LNCAP (cell line): ENCODE data around the gene HSDL1.

ENCODE experiments used
- TF ChIP-seq, protein P1 (sequence below): fragments of 450-650 bp; IDR thresholded peaks from 2 replicates; pipeline ENCODE4 v1.5.1; 2017; ENCODE audit warnings: mild to moderate bottlenecking

The HSDL1 gene

DNA sequence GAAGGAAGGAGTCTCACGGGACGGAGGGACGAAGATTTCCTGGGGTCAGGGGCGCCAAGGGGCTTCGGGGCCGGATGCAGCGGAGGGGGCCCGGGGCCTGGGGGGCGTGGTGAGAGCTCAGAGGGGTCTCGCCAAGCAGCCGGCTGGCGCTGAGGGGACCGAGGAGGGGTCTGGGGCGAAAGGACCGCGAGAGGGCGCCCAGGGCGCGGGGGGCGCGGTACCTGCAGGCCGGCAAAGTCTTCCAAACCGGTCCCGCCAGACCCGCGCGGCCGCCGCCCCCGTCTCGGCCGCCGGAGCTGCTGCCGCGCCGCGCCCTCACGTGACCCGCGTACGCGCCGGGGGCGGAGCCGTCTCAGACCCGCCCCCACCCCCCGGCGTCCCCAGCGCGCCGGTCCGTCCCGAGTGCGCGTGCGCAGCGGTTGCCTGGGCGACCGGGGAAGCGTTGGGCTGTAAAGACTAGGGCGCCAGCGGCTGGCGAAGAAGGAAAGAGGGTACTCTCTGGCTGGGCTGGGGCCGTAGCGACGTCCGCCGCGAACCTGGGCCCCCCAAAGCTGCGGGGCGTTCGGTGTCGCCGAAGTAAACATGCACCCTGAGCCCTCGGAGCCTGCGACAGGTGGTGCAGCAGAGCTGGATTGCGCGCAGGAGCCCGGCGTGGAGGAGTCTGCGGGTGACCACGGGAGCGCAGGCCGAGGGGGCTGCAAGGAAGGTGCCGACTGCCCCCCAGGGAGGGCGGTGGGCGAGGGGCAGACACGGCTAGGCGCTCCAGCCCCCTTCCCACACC, at the start of gene HSDL1, which contains the start of gene DNAAF1:
TSS of gene HSDL1 (minus strand) at position 319 of the 781 bp plus-strand sequence. CDS start 13,856 bp downstream, outside the sequence.
TSS of gene DNAAF1 (plus strand) at position 450 of the 781 bp plus-strand sequence. CDS start at position 583, 133 bp downstream.
- TF ChIP-seq, protein P1, sequence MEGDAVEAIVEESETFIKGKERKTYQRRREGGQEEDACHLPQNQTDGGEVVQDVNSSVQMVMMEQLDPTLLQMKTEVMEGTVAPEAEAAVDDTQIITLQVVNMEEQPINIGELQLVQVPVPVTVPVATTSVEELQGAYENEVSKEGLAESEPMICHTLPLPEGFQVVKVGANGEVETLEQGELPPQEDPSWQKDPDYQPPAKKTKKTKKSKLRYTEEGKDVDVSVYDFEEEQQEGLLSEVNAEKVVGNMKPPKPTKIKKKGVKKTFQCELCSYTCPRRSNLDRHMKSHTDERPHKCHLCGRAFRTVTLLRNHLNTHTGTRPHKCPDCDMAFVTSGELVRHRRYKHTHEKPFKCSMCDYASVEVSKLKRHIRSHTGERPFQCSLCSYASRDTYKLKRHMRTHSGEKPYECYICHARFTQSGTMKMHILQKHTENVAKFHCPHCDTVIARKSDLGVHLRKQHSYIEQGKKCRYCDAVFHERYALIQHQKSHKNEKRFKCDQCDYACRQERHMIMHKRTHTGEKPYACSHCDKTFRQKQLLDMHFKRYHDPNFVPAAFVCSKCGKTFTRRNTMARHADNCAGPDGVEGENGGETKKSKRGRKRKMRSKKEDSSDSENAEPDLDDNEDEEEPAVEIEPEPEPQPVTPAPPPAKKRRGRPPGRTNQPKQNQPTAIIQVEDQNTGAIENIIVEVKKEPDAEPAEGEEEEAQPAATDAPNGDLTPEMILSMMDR, result no peak; the same call in 1 of the 2 replicates

DNA sequence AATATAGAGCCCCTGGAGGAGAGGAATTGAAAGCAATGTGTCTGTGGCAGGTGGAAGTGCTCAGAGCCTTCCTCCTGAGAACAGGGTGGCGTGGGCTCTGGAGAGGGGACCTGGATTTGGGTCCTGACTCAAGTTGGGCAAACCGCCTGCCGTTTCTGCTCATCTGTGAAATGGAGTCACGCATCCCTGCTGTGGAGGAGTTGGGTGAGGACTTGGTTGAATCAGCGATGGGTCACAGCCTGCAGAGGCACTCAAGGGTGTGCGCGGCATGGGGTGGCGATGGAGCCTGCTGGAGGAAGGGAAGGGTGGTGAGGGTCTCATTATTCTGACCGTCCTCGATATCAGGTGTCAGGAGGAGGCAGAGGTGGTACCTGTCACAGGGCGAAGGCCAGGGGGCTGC, 49.0 kb upstream of the HSDL1 start:
- TF ChIP-seq, protein P1, result no peak

DNA sequence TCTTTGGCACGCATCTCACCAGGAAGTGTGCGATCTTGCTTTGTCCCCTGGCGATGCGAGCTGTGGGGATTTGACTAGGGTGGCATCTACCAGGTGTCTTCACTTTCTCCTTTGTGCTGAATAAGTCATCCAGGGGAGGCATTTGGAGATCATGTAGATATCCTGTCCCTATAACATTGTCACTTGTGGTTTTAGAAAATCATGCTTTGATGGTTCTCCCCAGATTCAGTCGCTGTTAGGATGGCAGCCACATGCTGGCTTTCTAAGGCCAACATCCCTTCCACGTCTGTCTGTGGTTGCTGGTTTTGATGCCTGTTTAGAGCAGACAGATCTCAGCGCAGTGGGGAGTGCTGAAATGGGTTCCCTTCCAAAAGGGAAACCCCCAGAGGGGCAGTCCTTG, 48.5 kb upstream of the HSDL1 start:
- TF ChIP-seq, protein P1, result no peak

DNA sequence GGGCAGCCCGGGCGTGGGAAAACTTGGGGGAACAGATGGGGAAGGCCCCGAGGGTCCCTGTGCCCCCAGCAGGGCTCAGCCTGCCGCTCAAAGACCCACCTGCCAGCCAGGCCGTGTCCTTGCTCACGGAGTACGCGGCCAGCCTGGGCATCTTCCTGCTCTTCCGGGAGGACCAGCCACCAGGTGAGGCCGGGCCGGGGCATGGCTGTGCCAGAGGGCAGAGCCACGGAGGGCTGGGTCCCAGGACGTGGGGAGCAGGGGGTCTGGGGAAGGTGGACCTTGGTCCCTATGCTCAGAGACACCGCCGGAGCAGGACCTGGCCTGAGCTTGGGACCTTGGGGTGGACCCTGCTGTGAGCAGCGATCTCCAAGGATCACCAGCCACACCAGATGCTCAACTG, 46.5 kb upstream of the HSDL1 start:
- TF ChIP-seq, protein P1, result no peak

DNA sequence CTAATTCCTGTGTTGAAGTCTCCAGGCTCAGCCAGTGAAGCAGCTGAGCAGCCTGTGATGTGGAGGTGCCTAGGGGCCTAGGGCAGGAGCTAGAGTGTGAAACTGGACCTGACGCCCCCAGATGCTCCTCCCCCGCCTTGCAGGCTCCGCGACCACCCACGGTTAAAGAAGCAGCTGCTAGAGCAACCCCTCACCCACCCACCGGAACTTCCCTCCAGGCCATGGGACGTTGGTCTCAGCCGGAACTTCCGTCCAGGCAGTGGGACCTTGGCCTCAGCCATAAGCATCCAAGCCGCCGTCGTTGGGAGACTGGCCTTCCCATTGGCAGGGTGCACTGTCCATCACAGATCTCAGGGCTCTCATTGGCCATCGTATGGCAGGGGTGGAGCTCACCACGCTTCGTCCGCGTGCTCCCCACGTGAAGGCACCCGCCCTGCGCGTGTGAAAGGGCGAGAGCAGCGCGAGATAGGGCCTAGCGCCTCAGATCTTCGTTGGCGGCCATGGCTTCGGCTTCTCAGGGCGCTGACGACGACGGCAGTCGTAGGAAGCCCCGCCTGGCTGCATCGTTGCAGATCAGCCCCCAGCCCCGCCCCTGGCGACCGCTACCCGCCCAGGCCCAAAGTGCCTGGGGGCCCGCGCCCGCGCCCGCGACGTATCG, 45.9 kb upstream of the HSDL1 start, which contains the start of gene ADAD2:
TSS of gene ADAD2 (plus strand) at position 427 of the 658 bp plus-strand sequence. CDS start at position 501, 74 bp downstream.
- TF ChIP-seq, protein P1, result no peak

DNA sequence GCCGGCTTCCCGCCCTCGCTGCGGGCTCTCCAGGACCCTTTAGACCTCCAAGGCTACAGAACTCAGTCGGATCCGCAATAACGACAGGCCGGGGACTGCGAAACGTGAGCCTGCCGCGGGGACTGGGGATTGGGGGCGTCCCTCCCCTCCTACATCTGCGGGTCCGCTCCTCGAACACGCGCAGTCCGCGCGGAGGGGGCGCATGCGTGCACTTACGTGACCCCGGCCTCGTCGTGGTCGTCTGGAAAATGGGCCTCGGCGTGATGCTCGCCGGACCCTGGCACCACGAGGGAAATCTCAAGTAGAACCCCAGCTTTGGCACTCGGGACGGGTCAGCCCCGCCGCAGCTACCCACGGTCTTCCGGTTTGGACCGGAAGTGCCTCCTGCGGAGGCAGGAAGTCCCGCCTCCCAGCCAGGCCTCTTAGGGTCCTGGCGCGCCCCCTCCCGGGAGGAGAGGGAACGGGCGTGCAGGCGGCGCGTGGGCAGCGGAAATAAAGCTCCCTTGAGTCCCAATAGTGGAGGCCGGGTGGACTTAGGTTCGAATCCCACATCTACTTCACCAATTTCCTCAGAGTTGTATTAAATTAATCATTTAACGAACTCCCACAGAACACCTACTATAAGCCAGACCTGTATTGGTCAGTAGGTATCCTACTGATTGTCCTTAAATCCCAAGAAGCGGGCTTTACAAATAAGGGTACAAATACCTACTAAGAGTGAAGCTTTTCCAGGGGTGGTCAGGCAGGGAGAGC, 41.9 kb upstream of the HSDL1 start, which contains the start of gene TAF1C:
TSS of gene TAF1C (minus strand) at position 373 of the 753 bp plus-strand sequence. CDS start 2,069 bp downstream, outside the sequence.
- TF ChIP-seq, protein P1, result peak; percentile 96

DNA sequence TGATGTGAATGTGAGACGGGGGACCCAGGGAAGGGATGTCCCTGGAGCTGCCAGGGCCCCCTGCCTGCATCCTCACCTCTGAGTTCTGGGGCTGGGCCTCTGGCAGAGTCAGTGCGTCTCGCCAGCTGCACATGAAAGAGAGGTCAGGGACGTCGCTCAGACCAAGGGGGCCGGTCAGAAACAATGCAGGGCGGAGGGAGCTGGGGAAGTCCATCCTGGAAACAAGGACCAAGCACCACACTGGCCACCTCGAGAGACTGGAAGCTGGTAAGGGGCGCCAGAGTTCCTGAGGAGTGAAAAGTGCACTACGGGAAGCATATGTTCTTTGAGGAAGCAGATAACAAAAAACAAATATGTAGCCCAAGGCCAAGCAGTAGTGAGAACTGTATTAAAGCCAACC, 39.8 kb upstream of the HSDL1 start:
- TF ChIP-seq, protein P1, result no peak
